Measurements from ENCODE around the gene PERM1.

The PERM1 gene

DNA sequence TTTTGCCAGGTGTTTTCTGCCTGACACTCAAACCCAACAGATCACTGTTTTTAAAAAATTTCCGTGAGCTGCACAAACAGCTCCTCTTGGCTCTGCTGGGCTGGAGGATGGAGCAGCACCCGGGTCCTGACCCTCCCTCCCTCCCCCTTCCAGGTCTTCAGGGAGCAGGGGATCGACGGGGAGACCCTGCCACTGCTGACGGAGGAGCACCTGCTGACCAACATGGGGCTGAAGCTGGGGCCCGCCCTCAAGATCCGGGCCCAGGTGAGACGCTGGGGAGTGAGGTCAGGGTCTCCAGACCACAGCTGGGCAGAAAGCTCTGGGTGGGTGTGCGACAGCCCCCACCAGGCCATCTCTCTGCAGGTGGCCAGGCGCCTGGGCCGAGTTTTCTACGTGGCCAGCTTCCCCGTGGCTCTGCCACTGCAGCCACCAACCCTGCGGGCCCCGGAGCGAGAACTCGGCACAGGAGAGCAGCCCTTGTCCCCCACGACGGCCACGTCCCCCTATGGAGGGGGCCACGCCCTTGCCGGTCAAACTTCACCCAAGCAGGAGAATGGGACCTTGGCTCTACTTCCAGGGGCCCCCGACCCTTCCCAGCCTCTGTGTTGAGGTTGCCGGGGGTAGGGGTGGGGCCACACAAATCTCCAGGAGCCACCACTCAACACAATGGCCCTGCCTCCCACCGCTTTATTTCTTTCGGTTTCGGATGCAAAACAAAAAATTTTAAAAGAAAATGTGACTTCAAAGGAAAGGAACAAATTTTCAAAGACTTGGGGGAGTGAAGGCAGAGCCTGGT is 38.1 kb downstream of the PERM1 start:
- no peak for DNase-seq

- no peak for DNase-seq
Observed at GRCh38 chr1:942864-943533, 38.9 kb downstream of the PERM1 start.

DNA sequence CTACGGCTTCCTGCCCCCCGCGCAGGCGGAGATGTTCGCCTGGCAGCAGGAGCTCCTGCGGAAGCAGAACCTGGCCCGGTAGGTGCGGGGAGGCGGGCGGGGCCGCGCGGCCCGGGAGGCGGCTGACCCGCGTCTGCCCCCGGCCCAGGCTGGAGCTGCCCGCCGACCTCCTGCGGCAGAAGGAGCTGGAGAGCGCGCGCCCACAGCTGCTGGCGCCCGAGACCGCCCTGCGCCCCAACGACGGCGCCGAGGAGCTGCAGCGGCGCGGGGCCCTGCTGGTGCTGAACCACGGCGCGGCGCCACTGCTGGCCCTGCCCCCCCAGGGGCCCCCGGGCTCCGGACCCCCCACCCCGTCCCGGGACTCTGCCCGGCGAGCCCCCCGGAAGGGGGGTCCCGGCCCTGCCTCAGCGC is 39.5 kb downstream of the PERM1 start:
- no peak for DNase-seq

- no peak for DNase-seq
Observed at GRCh38 chr1:941588-942383, 40.1 kb downstream of the PERM1 start.

GRCh38 chr1:941015-941587 is 40.8 kb downstream of the PERM1 start:
- DNase-seq, result no peak

DNA sequence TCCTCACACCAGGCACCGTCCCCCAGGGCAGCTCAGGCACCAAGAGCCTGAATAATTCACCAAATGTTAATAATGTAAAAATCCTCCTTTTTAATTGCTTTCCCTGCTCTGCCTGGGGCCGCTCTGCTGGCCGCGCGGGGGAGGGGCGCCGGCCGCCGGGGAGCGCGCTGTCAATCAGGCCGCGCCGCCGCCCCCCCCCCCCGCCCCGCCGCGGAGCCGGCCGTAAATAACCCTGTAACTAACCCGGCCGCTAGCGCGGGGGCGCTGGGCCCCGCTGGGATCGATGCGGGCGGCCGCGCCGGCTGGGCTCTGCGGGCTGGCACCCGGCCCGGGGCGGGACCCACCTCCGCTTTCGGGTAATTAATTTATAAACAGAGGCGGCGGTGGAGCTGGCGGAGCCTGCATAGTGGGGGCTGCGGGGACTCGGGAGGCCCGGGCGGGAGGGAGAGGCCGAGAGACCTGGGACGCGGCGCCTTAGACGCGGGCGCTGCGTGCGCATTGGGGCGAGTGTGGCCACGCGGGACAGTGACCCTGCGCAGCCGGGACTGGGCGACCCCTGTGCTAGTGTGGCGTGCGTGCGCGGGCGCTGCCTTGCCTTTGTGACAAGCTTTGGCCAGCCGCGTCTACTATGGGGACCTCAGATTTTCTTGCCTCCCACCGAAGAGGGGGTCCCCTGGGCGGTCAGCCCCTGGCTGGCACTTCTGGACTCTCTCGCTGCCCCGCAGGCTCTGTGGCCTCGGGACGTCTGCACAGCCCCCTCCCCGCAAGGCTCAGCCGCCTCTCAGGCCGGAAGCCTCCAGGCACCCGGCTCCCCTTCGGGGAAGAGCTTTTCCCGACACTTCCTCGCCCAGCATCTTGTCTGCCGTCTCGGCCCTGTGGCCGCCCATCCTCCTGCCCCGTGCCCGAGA is 41.5 kb downstream of the PERM1 start:
- DNase-seq, result no peak

GRCh38 chr1:939511-940106 is 42.3 kb downstream of the PERM1 start:
- no peak for DNase-seq

DNA sequence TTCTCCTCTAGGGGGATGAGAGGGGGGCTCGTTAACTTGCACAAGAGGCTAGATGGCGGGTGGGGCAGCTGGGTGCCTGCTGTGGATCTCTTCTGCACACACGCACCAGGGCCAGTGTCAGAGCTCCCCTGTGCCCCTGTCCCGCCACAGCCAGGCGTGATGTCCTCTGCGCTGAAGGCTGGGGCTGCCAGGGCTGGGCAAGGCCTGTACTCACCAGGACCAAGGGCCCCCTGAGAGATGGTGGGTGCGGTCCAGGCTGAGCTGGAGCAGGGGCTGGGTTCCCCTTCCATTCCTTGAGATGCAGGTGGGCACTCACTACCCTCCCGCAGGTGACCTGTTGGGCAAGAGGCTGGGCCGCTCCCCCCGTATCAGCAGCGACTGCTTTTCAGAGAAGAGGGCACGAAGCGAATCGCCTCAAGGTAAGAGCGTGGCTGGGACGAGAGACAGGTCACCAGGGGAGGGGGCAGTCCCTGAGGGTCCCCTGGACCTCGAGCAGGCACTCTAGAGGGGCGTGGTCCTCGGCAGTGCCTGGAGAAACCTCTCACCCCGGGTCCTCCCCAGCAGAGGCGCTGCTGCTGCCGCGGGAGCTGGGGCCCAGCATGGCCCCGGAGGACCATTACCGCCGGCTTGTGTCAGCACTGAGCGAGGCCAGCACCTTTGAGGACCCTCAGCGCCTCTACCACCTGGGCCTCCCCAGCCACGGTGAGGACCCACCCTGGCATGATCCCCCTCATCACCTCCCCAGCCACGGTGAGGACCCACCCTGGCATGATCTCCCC is 43.0 kb downstream of the PERM1 start:
- DNase-seq, result no peak

DNA sequence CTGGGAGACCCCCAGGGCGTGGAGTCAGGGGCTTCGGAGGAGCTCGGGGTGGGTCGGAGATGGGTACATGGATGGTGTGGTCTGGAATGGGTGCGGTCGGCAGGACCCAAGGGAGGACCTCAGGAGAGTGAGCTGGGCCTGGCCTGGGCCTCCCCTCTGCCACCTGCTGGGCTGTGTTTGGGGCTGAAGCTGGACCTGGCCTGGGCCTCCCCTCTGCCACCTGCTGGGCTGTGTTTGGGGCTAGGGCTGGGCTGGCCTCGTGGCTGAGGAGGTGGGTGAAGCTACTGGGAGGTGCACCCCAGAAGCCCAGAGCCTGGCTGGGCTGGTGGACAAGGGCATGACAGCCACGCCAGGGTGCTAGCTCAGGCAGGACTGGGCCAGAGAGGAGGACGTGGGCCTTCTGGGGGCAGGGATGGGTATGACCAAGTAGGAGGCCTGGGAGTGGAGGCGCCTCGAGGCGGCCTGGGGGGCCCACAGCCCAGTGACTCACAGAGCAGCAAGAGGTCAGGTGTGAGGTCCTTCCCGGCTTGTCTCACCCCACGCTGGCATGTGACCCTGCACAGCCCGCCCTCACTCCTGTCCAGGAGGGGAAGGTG is 43.7 kb downstream of the PERM1 start:
- no peak for DNase-seq

DNA sequence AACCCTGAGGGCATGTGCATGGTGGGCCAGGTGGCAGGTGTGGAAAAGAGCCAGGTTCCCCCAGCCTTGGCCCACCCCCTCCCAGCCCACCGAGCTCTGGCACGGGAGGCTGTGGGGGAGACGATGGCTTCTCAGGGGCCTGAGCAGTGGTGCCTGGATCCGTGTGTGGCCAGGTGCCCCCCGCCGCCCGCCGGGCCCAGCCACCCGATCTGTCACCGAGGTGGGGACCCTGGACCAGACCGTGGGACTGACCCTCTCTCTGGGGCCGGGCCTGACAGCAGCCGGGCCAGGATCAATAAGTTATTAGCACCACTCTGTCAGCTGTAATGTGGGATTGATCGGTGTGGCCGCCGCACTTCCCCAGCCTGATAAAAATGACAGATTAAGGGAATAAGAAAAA is 44.4 kb downstream of the PERM1 start:
- no peak for DNase-seq

DNA sequence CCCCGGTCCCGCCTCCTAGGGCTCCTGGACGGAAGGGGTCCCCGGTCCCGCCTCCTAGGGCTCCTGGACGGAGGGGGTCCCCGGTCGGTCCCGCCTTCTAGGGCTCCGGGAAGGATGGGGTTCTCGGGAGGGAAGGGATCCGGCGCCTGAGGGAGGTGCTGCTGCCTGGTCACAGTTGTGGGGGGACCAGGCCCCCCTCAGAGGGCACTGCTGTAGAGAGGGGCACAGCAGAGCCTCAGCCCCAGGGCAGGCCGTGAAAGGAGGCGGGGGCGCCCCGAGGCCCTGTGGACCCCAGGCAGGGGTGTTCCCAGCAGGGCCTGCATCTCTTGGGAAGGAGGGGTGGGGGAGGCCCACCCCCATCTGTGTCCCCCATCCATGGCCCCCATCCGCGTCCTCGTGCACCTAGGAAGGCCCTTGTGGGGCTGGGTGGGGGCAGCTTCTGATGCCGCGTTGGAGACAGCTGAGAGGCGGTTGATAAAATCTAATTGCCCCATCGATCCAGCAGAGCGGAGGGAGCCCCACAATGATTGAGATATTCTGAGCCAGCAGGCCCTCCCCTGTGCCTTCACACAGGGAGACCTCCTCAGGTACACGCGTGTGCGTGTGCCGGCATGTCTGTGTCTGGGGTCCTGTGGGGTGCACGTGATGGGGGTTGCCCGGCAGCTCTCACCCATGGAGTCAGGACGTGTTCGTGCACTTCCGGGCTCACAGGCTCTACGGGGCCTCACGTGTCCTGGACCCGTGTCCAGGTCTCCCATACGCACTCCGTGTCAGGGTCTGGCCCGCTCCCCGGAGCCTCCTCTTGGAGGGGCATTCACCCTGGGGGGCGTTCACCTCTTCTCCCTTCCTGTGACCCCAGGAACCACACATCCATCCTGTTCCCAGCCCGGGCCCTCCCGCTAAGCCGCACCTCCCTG is 45.3 kb downstream of the PERM1 start:
- DNase-seq, result no peak

- DNase-seq, result no peak
Observed at GRCh38 chr1:935751-936231, 46.1 kb downstream of the PERM1 start.

- no peak for DNase-seq
Observed at GRCh38 chr1:934991-935750, 46.7 kb downstream of the PERM1 start.

DNA sequence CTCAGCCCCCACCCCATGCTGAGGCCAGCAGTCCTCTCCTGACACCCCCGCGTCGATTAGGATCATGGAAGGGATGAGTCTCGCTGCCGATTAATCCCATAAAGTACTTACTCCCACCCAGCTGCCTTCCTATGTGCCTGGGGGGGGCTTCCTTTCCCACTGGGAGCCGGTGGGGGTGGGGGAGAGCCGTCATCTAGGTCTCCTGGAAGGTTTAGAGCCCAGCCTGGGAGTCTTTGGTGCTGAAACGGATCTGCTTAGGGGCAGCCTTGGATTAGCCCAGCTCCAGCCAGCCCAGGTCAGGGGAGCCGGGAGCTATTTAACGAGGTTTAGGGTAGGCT is 48.3 kb downstream of the PERM1 start:
- DNase-seq, result no peak

DNA sequence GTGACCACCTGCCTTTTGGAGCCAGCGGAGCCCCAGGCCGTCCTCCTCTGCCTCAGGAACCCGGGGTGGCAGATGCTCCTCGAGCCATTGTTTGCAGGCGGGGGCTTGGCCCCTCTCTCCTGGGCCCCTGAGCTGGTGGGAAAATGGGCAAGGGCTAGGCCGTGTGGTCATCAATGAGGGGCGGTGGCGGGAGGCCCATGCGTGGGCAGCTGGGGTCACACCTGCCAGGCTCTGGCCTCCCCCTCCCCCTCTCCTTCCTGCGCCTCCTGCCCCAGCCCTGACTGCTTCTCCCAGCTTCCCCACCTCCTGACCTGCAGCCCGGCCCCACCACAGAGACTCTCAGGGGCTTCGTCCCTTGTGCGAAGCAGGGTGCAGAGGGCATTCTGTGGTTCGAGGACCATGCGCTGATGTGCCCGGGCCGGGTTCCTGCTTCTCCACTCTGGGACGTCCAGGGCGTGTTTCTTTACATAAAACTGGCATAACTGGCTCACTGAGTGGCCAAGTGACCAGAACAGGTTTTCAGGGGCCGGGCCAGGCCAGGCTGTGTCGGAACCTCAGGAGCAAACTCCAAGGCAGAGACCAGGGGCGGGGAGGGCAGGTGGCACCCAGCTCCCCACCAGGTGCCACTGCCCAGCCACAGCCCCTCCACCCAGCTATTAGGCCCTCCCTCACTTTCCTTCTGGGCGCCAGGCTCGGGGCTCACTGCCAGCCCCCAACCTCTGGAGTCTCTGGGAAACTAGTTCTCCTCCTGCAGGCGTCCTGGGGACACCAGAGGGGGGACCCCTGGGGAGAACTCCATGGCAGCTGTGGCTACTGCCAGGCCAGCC is 48.9 kb downstream of the PERM1 start:
- DNase-seq, result no peak

DNA sequence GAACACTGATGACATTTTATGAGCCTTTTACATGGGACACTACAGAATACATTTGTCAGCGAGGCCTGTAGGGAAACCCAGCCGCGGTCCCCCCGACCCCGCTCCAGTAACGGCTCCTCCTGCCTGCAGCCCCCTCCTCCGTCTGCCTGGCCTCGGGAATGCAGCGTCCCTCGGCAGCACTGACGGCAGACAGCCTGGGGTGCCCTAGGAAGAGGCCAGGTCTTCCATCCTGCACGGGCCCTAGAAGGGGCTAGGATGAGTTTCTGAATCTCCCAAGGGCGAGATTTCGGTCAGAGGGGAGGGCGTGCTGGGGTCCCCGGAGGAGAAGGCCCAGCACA is 49.8 kb downstream of the PERM1 start:
- DNase-seq, result no peak

- DNase-seq, result no peak
Observed at GRCh38 chr1:931380-932172, 50.3 kb downstream of the PERM1 start.

Measured in bone marrow (tissue), 2 donors.